Stomach (tissue), 4 donors: Measurements from ENCODE around the gene CHCHD6.

Source experiments
- CTCF ChIP-seq, 7 experiments: fragments of 450-650 bp in 4 of 7; fragments of 200-600 bp in 3 of 7; sonication (generic) in 3 of 7; IDR thresholded peaks; one replicate each; pipeline ENCODE4 v1.5.1; 2016 to 2019; ENCODE audit warnings: antibody characterized with exemption in 7 of 7, control low read depth in 2 of 7, mild to moderate bottlenecking in 1 of 7
- POLR2A ChIP-seq, 4 donors: fragments of 450-650 bp; IDR thresholded peaks; one replicate each; pipeline ENCODE4 v1.6.1; 2016; ENCODE audit warnings: antibody characterized with exemption in 4 of 4, control low read depth in 2 of 4, mild to moderate bottlenecking in 1 of 4, moderate library complexity in 1 of 4
- POLR2AphosphoS5 ChIP-seq, 3 donors: sonication (generic); formaldehyde crosslinking; IDR thresholded peaks; one replicate each; pipeline ENCODE4 v1.6.1; 2016; ENCODE audit warnings: antibody characterized with exemption in 3 of 3

DNA sequence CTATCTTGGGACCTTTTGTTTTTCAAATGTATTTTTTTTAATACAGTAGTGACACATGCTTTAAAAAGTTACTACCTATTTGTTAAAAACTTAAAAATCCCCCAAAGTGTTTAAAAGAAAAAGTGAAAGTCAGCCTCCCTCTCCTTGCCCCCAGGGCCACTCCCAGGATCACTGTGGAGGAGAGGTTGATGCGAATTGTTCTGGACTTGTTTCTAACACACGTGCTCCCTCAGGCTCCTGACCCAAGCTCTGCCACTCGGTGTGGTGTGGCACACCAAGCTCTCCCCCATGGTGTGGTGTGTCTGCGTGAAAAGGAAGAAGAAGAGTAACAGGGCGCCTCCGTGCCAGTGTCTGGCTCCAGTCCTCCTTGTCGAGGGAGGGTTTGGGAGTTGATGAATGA lies 93.5 kb downstream of the CHCHD6 start:
- TF ChIP-seq CTCF (IDR thresholded peaks at IDR 0.05) (no peak), POLR2A (IDR thresholded peaks at IDR 0.05) (no peak), POLR2AphosphoS5 (IDR thresholded peaks at IDR 0.05) (no peak)
